Epithelial cell of proximal tubule (primary cell): ENCODE measurements around the gene P2RX1. TPM values are rescaled to one million over a fixed set of nuclear protein-coding genes. Genes with fewer than 3 reads are reported as not detected.

Experiments
- DNase-seq: peaks from one replicate; pipeline ENCODE4 v3.0.0-alpha.2; 2011; ENCODE audit warnings: low read depth
- H3K4me3 ChIP-seq: 2 replicates; pipeline ENCODE4 v1.5.1; 2011; ENCODE audit warnings: low read depth, mild to moderate bottlenecking, low read length
- CTCF ChIP-seq: conservative IDR thresholded peaks from 2 replicates; pipeline ENCODE4 v1.5.1; 2012; ENCODE audit warnings: low read depth, mild to moderate bottlenecking, low read length
- total RNA-seq: library from RNA; depleted of rRNA; stranded (reverse); fragments of >200 nt; gene quantifications from 2 replicates; pipeline ENCODE4 v1.2.3, GENCODE V29; 2015

P2RX1 gene
- total RNA-seq, 1 donor from 2014 or later: not detected

GRCh38 chr17:3896968-3897235 is 19.4 kb downstream of the P2RX1 start:
- H3K4me3 ChIP-seq: no peak overlapping the region
- TF ChIP-seq CTCF: no peak
- DNase-seq: no peak

GRCh38 chr17:3896108-3896967 is 19.9 kb downstream of the P2RX1 start:
- no peak for TF ChIP-seq CTCF
- no peak overlapping the region for H3K4me3 ChIP-seq
- DNase-seq: no peak

GRCh38 chr17:3895354-3895753 is 20.9 kb downstream of the P2RX1 start:
- no peak overlapping the region for H3K4me3 ChIP-seq
- no peak for DNase-seq
- no peak for TF ChIP-seq CTCF

- no peak for DNase-seq
- no peak for TF ChIP-seq CTCF
- H3K4me3 ChIP-seq: no peak overlapping the region
These were observed 21.3 kb downstream of the P2RX1 start for GRCh38 chr17:3894911-3895343.

GRCh38 chr17:3894188-3894587 is 22.1 kb downstream of the P2RX1 start:
- no peak for TF ChIP-seq CTCF
- no peak overlapping the region for H3K4me3 ChIP-seq
- no peak for DNase-seq

GRCh38 chr17:3893720-3894116 is 22.5 kb downstream of the P2RX1 start:
- peak overlapping the region; percentile 66 for H3K4me3 ChIP-seq
- no peak for TF ChIP-seq CTCF
- DNase-seq: no peak
